H9 (cell line): ENCODE results near the gene MEX3C. TPM values are rescaled to one million over a fixed set of nuclear protein-coding genes. Genes with fewer than 3 reads are reported as not detected.

ENCODE experiments used
- DNase-seq: peaks from one replicate; pipeline ENCODE4 v3.0.0-alpha.2; 2017
- H2AFZ ChIP-seq: one replicate; pipeline ENCODE4 v1.6.1; 2013; ENCODE audit warnings: mild to moderate bottlenecking, low read length, control low read depth, moderate library complexity
- H2AK5ac ChIP-seq: 2 replicates; pipeline ENCODE4 v1.6.1; 2013; ENCODE audit warnings: low read length, control low read depth, mixed read lengths; ENCODE audit not compliant: insufficient read length
- H2BK120ac ChIP-seq: one replicate; pipeline ENCODE4 v1.6.1; 2013; ENCODE audit warnings: low read depth, mild to moderate bottlenecking, low read length, control low read depth, inconsistent platforms; ENCODE audit not compliant: poor library complexity, severe bottlenecking
- H2BK12ac ChIP-seq: 2 replicates; pipeline ENCODE4 v1.6.1; 2013; ENCODE audit warnings: low read length, control low read depth, mixed read lengths, low read depth; ENCODE audit not compliant: insufficient read length
- H2BK15ac ChIP-seq: 2 replicates; pipeline ENCODE4 v1.6.1; 2013; ENCODE audit warnings: low read depth, low read length, control low read depth
- H2BK20ac ChIP-seq: one replicate; pipeline ENCODE4 v1.6.1; 2013; ENCODE audit warnings: low read depth, mild to moderate bottlenecking, low read length, control low read depth, inconsistent platforms; ENCODE audit not compliant: poor library complexity, severe bottlenecking
- H2BK5ac ChIP-seq: 2 replicates; pipeline ENCODE4 v1.6.1; 2013; ENCODE audit warnings: low read length, control low read depth, mixed read lengths; ENCODE audit not compliant: insufficient read length
- H3K14ac ChIP-seq: 2 replicates; pipeline ENCODE4 v1.6.1; 2013; ENCODE audit warnings: low read length, control low read depth; ENCODE audit not compliant: insufficient read depth
- H3K18ac ChIP-seq: 2 replicates; pipeline ENCODE4 v1.6.1; 2013; ENCODE audit warnings: low read depth, mild to moderate bottlenecking, mixed read lengths, low read length, control low read depth; ENCODE audit not compliant: insufficient read length
- H3K23ac ChIP-seq: 2 replicates; pipeline ENCODE4 v1.6.1; 2013; ENCODE audit warnings: low read length, control low read depth, mixed read lengths, low read depth; ENCODE audit not compliant: insufficient read length
- H3K23me2 ChIP-seq: 2 replicates; pipeline ENCODE4 v1.6.1; 2013; ENCODE audit warnings: low read depth, mild to moderate bottlenecking, mixed read lengths, low read length, control low read depth; ENCODE audit not compliant: insufficient read length, poor library complexity, severe bottlenecking
- H3K27ac ChIP-seq: 2 replicates; pipeline ENCODE4 v1.5.1; 2013; ENCODE audit warnings: low read length, control low read depth, mixed read lengths, low read depth; ENCODE audit not compliant: insufficient read length
- H3K27me3 ChIP-seq: 2 replicates; pipeline ENCODE4 v1.6.1; 2013; ENCODE audit warnings: low read length, control low read depth, inconsistent platforms; ENCODE audit not compliant: insufficient read depth
- H3K4ac ChIP-seq: 2 replicates; pipeline ENCODE4 v1.6.1; 2013; ENCODE audit warnings: low read depth, mild to moderate bottlenecking, control low read depth, inconsistent platforms, low read length, moderate library complexity
- H3K4me1 ChIP-seq: 2 replicates; pipeline ENCODE4 v1.6.1; 2013; ENCODE audit warnings: low read length, control low read depth, inconsistent platforms; ENCODE audit not compliant: insufficient read depth
- H3K4me2 ChIP-seq: 2 replicates; pipeline ENCODE4 v1.6.1; 2013; ENCODE audit warnings: low read length, control low read depth, mixed read lengths; ENCODE audit not compliant: insufficient read length, insufficient read depth
- H3K56ac ChIP-seq: 2 replicates; pipeline ENCODE4 v1.6.1; 2013; ENCODE audit warnings: low read depth, mild to moderate bottlenecking, mixed read lengths, low read length, control low read depth; ENCODE audit not compliant: insufficient read length
- H3K79me1 ChIP-seq: 2 replicates; pipeline ENCODE4 v1.6.1; 2013; ENCODE audit warnings: low read depth, mild to moderate bottlenecking, moderate library complexity, low read length, control low read depth, inconsistent platforms; ENCODE audit not compliant: insufficient read depth, poor library complexity, severe bottlenecking
- H3K79me2 ChIP-seq: 2 replicates; pipeline ENCODE4 v1.6.1; 2013; ENCODE audit warnings: low read length, control low read depth, inconsistent platforms; ENCODE audit not compliant: insufficient read depth
- H3K9ac ChIP-seq: 2 replicates; pipeline ENCODE4 v1.6.1; 2013; ENCODE audit warnings: low read length, control low read depth, mixed read lengths; ENCODE audit not compliant: insufficient read length; ENCODE audit errors: extremely low read depth
- H3K9me3 ChIP-seq: one replicate; pipeline ENCODE4 v1.6.1; 2013; ENCODE audit warnings: low read depth, low read length, inconsistent platforms; ENCODE audit not compliant: control insufficient read depth
- H3T11ph ChIP-seq: one replicate; pipeline ENCODE4 v1.6.1; 2013; ENCODE audit warnings: mild to moderate bottlenecking, low read length, control low read depth, inconsistent platforms
- H4K20me1 ChIP-seq: one replicate; pipeline ENCODE4 v1.6.1; 2013; ENCODE audit not compliant: control insufficient read depth, insufficient read length, insufficient read depth
- H4K5ac ChIP-seq: 2 replicates; pipeline ENCODE4 v1.6.1; 2013; ENCODE audit warnings: low read depth, mild to moderate bottlenecking, mixed read lengths, low read length, control low read depth; ENCODE audit not compliant: insufficient read length
- H4K8ac ChIP-seq: replicated peaks from 2 replicates; pipeline ENCODE4 v1.6.1; 2013; ENCODE audit warnings: low read length, control low read depth, mixed read lengths, low read depth; ENCODE audit not compliant: insufficient read length
- H4K91ac ChIP-seq: 2 replicates; pipeline ENCODE4 v1.6.1; 2013; ENCODE audit warnings: low read depth, mild to moderate bottlenecking, moderate library complexity, mixed read lengths, low read length, control low read depth; ENCODE audit not compliant: insufficient read length
- H3K27ac Mint-ChIP-seq, 3 experiments: 2 replicates in 2 of 3; 3 replicates in 1 of 3; pipeline ENCODE4 v1.8.0; 2020 to 2021; ENCODE audit warnings: mixed read lengths in 3 of 3, mild to moderate bottlenecking in 1 of 3, moderate library complexity in 1 of 3
- H3K27me3 Mint-ChIP-seq: 2 replicates; pipeline ENCODE4 v1.8.0; 2021; ENCODE audit warnings: low read depth, mild to moderate bottlenecking, moderate library complexity, mixed read lengths
- H3K36me3 Mint-ChIP-seq, 3 experiments: 2 replicates in 2 of 3; 3 replicates in 1 of 3; pipeline ENCODE4 v1.8.0; 2020 to 2021; ENCODE audit warnings: low read depth in 3 of 3, mixed read lengths in 3 of 3; ENCODE audit not compliant: insufficient read depth in 1 of 3
- H3K4me1 Mint-ChIP-seq, 2 experiments: 2 replicates each; pipeline ENCODE4 v1.8.0; 2020; ENCODE audit warnings: mixed read lengths in 2 of 2
- H3K4me3 Mint-ChIP-seq, 2 experiments: 2 replicates in 1 of 2; 3 replicates in 1 of 2; pipeline ENCODE4 v1.8.0; 2020 to 2021; ENCODE audit warnings: mild to moderate bottlenecking in 2 of 2, mixed read lengths in 2 of 2, moderate library complexity in 1 of 2
- H3K9me3 Mint-ChIP-seq, 2 experiments: 2 replicates in 1 of 2; 3 replicates in 1 of 2; pipeline ENCODE4 v1.8.0; 2020; ENCODE audit warnings: mild to moderate bottlenecking in 2 of 2, mixed read lengths in 2 of 2, moderate library complexity in 1 of 2
- WGBS: extraction: QIAGEN DNeasy Blood & Tissue Kit; methylation state at CpG from one replicate; pipeline ENCODE4 v1.1.7; 2013; ENCODE audit warnings: missing lambda C conversion rate, low lambda C conversion rate, mixed read lengths; ENCODE audit not compliant: insufficient read length; ENCODE audit errors: extremely low coverage; 5-methylcytosine and 5-hydroxymethylcytosine counted together
- total RNA-seq: library from RNA; stranded (reverse); gene quantifications from 2 replicates; pipeline ENCODE4 v1.2.1, GENCODE V29; 2021
- TF ChIP-seq, protein P1 (sequence below): fragments of 200-600 bp; sonication (generic); conservative IDR thresholded peaks from 3 replicates; pipeline ENCODE4 v1.8.0; 2021; ENCODE audit warnings: antibody characterized with exemption, mild to moderate bottlenecking

MEX3C gene
- total RNA-seq, 1 experiment from 2014 or later = 98.1 TPM

- Histone ChIP-seq H2BK5ac (no peak overlapping the region), H3T11ph (no peak overlapping the region), H2BK12ac (no peak overlapping the region), H2AFZ (no peak overlapping the region), H3K23me2 (no peaks in the 10 kb centered on the region), H3K4me1 (no peaks in the 10 kb centered on the region; the same call in 1 of the 2 replicates), H4K5ac (no peak overlapping the region), H3K23ac (no peak overlapping the region), H4K8ac (no peak overlapping the region), H2BK20ac (no peak overlapping the region), H3K79me1 (no peaks in the 10 kb centered on the region), H3K9me3 (no peaks in the 10 kb centered on the region), H3K9ac (no peak overlapping the region), H3K56ac (no peak overlapping the region), H3K4me2 (no peak overlapping the region), H3K18ac (no peak overlapping the region), H4K20me1 (no peaks in the 10 kb centered on the region), H3K14ac (no peak overlapping the region), H2BK15ac (no peak overlapping the region), H3K27me3 (no peaks in the 10 kb centered on the region), H3K27ac (no peak overlapping the region), H4K91ac (no peak overlapping the region), H2AK5ac (no peak overlapping the region), H3K4ac (no peak overlapping the region), H3K79me2 (no peaks in the 10 kb centered on the region), H2BK120ac (no peak overlapping the region)
- Mint-ChIP-seq H3K27ac (no peak overlapping the region), H3K4me3 (no peak overlapping the region), H3K27me3 (no peaks in the 10 kb centered on the region), H3K36me3 (no peaks in the 10 kb centered on the region), H3K9me3 (no peaks in the 10 kb centered on the region), H3K4me1 (peaks cover 17 to 19% of the 10 kb centered on the region in 2 experiments)
- no peak for DNase-seq
- TF ChIP-seq, protein P1, sequence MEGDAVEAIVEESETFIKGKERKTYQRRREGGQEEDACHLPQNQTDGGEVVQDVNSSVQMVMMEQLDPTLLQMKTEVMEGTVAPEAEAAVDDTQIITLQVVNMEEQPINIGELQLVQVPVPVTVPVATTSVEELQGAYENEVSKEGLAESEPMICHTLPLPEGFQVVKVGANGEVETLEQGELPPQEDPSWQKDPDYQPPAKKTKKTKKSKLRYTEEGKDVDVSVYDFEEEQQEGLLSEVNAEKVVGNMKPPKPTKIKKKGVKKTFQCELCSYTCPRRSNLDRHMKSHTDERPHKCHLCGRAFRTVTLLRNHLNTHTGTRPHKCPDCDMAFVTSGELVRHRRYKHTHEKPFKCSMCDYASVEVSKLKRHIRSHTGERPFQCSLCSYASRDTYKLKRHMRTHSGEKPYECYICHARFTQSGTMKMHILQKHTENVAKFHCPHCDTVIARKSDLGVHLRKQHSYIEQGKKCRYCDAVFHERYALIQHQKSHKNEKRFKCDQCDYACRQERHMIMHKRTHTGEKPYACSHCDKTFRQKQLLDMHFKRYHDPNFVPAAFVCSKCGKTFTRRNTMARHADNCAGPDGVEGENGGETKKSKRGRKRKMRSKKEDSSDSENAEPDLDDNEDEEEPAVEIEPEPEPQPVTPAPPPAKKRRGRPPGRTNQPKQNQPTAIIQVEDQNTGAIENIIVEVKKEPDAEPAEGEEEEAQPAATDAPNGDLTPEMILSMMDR = no peak
- WGBS = no CpG with 5 or more reads among the region's 6 CpGs
Measured at GRCh38 chr18:51235009-51235789, 37.7 kb upstream of the MEX3C start.
